ENCODE data around the gene CBX8. TPM values are rescaled to one million over a fixed set of nuclear protein-coding genes. Genes with fewer than 3 reads are reported as not detected.

The CBX8 gene
- total and polyA plus RNA-seq, 2 of the 13 experiments (the other 11 are each of a cell fraction or from before 2014, with no cell fraction given) = 0.34 to 12.6 TPM

GRCh38 chr17:79789943-79790804 lies 6.7 kb downstream of the CBX8 start (continued):
- TF ChIP-seq ZSCAN25 (CRISPR knock-in tag; IDR thresholded peaks at IDR 0.05) (no peak), DDIT3 (CRISPR knock-in tag; IDR thresholded peaks at IDR 0.05) (no peak), AKAP8 (CRISPR knock-in tag; IDR thresholded peaks at IDR 0.05) (0 out of 2 replicates have a peak, but pooled peaks have one; percentile 51), SOX6 (IDR thresholded peaks at IDR 0.05) (no peak), SOX6 (CRISPR knock-in tag; IDR thresholded peaks at IDR 0.05) (no peak; the same call in 1 of the 2 replicates), HOXD1 (CRISPR knock-in tag; IDR thresholded peaks at IDR 0.05) (0 out of 2 replicates have a peak, but pooled peaks have one; percentile 39), FLYWCH1 (CRISPR knock-in tag; IDR thresholded peaks at IDR 0.05) (peak; percentile 80; the same call in 1 of the 2 replicates), GFI1 (CRISPR knock-in tag; IDR thresholded peaks at IDR 0.05; ENCODE audit: borderline replicate concordance) (no peak), SMAD1 (CRISPR knock-in tag; IDR thresholded peaks at IDR 0.05; ENCODE audit: borderline replicate concordance, low read depth) (peak; percentile 46; the same call in 1 of the 2 replicates), MXD4 (CRISPR knock-in tag; IDR thresholded peaks at IDR 0.05) (peak; percentile 43; the same call in 1 of the 2 replicates), CBX5 (CRISPR knock-in tag; IDR thresholded peaks at IDR 0.05; ENCODE audit: borderline replicate concordance) (no peak), TCF7L2 (IDR thresholded peaks at IDR 0.05; ENCODE audit: low read depth, low read length) (no peak), HOXA3 (CRISPR knock-in tag; IDR thresholded peaks at IDR 0.05) (0 out of 2 replicates have a peak, but pooled peaks have one; percentile 62), MXD1 (CRISPR knock-in tag; IDR thresholded peaks at IDR 0.05) (peak; percentile 79), KDM5B (CRISPR knock-in tag; IDR thresholded peaks at IDR 0.05; ENCODE audit: borderline replicate concordance) (peak; percentile 92), MAF1 (CRISPR knock-in tag; IDR thresholded peaks at IDR 0.05; ENCODE audit: borderline replicate concordance) (0 out of 2 replicates have a peak, but pooled peaks have one; percentile 69), ZFP36L2 (CRISPR knock-in tag; IDR thresholded peaks at IDR 0.05) (no peak), PAXIP1 (CRISPR knock-in tag; conservative IDR thresholded peaks at IDR 0.05) (0 out of 2 replicates have a peak, but pooled peaks have one; percentile 19), IRX3 (CRISPR knock-in tag; IDR thresholded peaks at IDR 0.05; ENCODE audit: borderline replicate concordance, low read depth) (no peak)
- TF ChIP-seq, protein P1, sequence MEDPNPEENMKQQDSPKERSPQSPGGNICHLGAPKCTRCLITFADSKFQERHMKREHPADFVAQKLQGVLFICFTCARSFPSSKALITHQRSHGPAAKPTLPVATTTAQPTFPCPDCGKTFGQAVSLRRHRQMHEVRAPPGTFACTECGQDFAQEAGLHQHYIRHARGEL (CRISPR knock-in tag; IDR thresholded peaks at IDR 0.05) = peak; percentile 13; the same call in 1 of the 2 replicates
- TF ChIP-seq, protein P2, sequence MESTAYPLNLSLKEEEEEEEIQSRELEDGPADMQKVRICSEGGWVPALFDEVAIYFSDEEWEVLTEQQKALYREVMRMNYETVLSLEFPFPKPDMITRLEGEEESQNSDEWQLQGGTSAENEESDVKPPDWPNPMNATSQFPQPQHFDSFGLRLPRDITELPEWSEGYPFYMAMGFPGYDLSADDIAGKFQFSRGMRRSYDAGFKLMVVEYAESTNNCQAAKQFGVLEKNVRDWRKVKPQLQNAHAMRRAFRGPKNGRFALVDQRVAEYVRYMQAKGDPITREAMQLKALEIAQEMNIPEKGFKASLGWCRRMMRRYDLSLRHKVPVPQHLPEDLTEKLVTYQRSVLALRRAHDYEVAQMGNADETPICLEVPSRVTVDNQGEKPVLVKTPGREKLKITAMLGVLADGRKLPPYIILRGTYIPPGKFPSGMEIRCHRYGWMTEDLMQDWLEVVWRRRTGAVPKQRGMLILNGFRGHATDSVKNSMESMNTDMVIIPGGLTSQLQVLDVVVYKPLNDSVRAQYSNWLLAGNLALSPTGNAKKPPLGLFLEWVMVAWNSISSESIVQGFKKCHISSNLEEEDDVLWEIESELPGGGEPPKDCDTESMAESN (CRISPR knock-in tag; conservative IDR thresholded peaks at IDR 0.05) = no peak

Data from HepG2 (cell line).